ENCODE data around the gene APOC3.
"Not testable (repeated sequence)": the region's sequence is repeated elsewhere in the genome, so short reads cannot be mapped to it uniquely, and the experiment has no call there.

APOC3 gene

GRCh38 chr11:116829525-116830183, at the start of gene APOC3:
Gene APOC3, plus strand, starts transcription at chr11:116829907. Its CDS starts 676 bp downstream, at chr11:116830583.
- DNase-seq: no peak

- DNase-seq: no peak
Observed at GRCh38 chr11:116782728-116783127, 47.0 kb upstream of the APOC3 start.

DNA sequence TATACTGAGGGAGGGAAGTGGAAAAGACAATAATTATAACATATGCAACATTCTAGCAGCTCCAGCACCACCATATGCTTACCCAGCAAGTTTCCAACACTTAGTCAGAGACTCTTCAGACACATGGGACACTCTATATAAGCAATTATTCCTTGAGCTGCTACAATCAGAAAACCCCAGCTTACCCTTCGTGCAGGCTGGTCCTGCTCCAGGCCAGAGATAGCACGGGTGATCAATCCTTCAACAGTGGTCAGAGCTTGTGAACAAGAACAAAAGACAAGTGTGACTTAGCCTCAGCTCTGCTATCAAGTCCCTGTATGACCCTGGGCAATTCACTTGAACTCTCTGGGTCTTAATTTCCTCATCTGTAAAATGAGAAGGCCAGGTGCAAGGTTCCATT, 43.4 kb upstream of the APOC3 start:
- no peak for DNase-seq

DNA sequence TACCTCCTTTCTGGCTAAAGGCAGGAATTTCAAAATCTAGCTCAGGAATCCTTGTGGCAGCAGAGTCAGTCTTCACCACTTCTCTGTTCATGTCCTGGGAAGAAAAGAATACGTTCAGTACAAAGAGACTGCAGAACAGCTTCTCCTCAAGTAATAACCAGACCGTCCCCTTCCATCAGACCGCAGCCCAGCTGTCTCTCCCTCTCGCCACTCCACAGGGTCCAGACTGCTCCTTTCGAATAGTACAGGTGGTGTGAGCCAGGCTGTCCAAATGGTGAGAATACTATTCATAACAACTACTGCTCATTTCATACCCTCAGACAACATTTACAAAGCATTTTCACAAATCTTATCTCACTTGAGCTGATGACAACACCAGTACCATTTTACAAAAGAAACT, 42.7 kb upstream of the APOC3 start:
- DNase-seq: no peak

GRCh38 chr11:116787436-116787785, 42.3 kb upstream of the APOC3 start:
- DNase-seq: no peak

GRCh38 chr11:116787786-116788486, 41.8 kb upstream of the APOC3 start, which contains the start of gene ZPR1:
Gene ZPR1, minus strand, starts transcription at chr11:116788023. Its CDS starts 33 bp downstream, at chr11:116787990.
- peak; percentile 85 for DNase-seq

DNA sequence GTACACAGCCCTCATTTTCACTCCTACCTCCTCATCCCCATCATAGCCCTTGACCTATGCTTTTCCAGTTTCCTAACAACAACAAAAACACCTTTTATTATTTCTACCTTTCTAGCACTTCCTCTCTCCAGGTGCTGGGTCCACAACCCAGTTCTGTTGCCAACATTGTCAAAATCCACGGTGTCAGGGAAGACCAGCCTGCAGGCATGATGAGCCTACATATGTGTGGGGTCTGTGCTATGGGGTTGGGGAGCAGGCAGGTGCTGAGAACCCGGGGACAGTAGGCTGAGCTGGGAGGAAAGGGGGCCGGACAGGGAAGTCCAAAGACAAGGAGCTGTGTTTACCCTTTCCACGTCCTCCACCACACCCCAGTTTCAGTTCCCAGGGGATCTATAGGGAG, 41.2 kb upstream of the APOC3 start:
- DNase-seq: no peak

GRCh38 chr11:116788975-116789374, 40.7 kb upstream of the APOC3 start:
- DNase-seq: no peak

GRCh38 chr11:116790167-116791001, 39.3 kb upstream of the APOC3 start:
- DNase-seq: no peak

- peak; percentile 72 for DNase-seq
Observed at GRCh38 chr11:116791002-116791812, 38.5 kb upstream of the APOC3 start.

- DNase-seq: no peak
Observed at GRCh38 chr11:116791813-116792143, 37.9 kb upstream of the APOC3 start, which contains the start of gene APOA5. Gene APOA5, minus strand, starts transcription at chr11:116791879. Its CDS starts 19 bp downstream, at chr11:116791860.

DNA sequence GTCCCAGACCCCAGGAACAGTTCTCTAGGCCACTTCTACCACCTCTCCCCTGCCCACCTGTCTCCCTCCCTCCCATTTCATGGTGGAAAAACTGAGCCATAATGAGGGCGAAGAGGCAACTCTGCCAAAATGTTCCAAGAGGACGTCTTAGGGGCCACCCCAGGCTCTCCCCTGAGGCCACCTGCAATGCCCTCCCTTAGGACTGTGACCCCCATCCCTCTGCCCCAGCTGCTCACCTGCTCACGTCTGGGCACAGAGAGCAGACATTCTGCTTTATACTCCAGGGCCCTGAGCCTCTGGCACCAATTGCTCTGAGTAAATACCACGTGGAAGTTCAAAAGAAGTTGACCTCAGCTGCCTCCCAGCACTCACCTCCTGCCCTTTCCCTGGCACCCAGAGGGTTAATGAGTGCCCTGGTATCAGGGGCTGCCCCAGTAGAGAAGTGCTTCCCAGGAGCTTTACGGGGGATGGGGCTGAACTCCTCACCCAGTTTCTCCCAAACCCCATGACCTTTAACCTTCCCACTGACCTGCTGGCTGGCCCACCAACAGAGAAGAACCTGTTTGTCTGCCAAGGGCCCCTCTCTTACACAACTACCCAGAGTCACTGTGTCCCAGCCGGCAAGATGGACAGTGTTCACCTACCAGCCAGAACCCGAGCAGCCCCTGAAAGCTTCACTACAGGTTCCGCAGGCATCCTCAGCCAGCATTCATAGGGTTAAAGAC, 37.4 kb upstream of the APOC3 start:
- DNase-seq: no peak

GRCh38 chr11:116792869-116793771, 36.6 kb upstream of the APOC3 start:
- DNase-seq: no peak

GRCh38 chr11:116793772-116794097, 36.0 kb upstream of the APOC3 start:
- DNase-seq: no peak

GRCh38 chr11:116794851-116795250, 34.9 kb upstream of the APOC3 start:
- no peak for DNase-seq

- no peak for DNase-seq
Observed at GRCh38 chr11:116796548-116796947, 33.2 kb upstream of the APOC3 start.

- DNase-seq: no peak
Observed at GRCh38 chr11:116797816-116798215, 31.9 kb upstream of the APOC3 start.

DNA sequence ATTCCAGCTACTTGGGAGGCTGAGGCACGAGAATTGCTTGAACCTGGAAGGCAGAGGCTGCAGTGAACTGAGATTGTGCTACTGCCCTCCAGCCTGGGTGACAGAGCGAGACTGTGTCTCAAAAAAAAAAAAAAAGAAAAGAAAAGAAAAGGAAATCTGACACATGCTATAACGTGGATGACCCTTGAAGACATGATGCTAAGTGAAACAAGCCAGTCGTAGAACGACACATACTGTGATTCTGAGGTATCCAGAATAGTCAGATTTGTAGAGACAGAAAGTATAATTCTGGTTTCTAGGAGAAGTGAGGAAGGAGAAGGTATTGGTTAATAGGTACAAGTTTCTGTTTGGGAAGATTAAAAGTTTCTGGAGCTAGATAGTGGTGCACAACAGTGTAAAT, 31.3 kb upstream of the APOC3 start:
- DNase-seq: no peak

- DNase-seq: no peak
Observed at GRCh38 chr11:116800610-116801009, 29.1 kb upstream of the APOC3 start.

DNA sequence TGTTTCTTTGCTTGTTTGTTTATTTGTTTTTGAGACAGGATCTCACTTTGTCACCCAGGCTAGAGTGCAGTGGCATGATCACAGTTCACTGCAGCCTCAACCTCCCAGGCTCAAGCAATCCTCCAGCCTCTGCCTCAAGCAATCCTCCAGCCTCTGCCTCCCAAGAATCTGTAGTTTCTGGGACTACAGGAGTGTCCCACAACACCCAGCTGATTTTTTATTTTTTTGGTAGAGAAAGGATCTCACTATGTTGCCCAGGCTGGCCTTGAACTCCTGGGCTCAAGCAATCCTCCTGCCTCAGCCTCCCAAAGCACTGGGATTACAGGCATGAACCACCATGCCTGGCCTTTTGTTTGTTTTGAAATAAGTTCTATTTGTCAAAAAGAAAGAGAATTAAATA, 28.0 kb upstream of the APOC3 start:
- DNase-seq: not testable (repeated sequence)

DNA sequence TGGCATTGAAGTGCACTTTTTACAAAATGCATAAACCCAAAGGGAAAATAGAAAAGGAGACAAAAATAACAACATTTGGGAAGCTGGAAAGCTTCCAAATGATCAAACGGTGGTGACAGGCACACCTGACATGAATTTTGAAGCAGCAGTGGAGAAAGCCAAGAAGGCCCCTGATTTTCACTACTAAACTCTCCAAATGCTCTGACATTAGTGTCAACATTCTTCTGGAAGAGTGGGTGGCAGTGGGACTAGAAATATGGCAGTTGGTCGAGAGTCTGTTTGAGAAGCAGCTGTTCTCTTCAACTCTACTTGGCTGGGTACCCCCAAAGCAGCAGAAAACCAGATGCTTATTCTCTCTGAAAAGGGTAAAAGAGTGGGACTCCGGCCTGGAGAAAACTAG, 25.7 kb upstream of the APOC3 start:
- no peak for DNase-seq
